Subcutaneous adipose tissue (tissue), 4 donors: ENCODE data around the gene MCRS1. TPM values are rescaled to one million over a fixed set of nuclear protein-coding genes. Genes with fewer than 3 reads are reported as not detected.

Experiments used
- CTCF ChIP-seq: fragments of 450-650 bp; IDR thresholded peaks from one replicate; pipeline ENCODE4 v1.5.1; 2016; ENCODE audit warnings: low read depth, mild to moderate bottlenecking, control low read depth, antibody characterized with exemption, moderate library complexity
- total RNA-seq, 4 donors: library from RNA; depleted of rRNA; stranded (reverse); fragments of >200 nt; gene quantifications; one replicate each; pipeline ENCODE4 v1.1.0, GENCODE V29; 2016

The MCRS1 gene
- total RNA-seq, 4 donors from 2014 or later, result 28.7 to 36.1 (median 32.5) TPM

GRCh38 chr12:49587174-49587908 is 19.4 kb upstream of the MCRS1 start:
- TF ChIP-seq CTCF, result no peak

GRCh38 chr12:49585477-49586459 is 17.8 kb upstream of the MCRS1 start:
- no peak for TF ChIP-seq CTCF

- no peak for TF ChIP-seq CTCF
These were observed 16.6 kb upstream of the MCRS1 start for GRCh38 chr12:49584591-49584990.

- TF ChIP-seq CTCF, result no peak
These were observed 15.6 kb upstream of the MCRS1 start for GRCh38 chr12:49583366-49584094.

GRCh38 chr12:49582850-49583249 is 14.9 kb upstream of the MCRS1 start:
- TF ChIP-seq CTCF, result no peak

- TF ChIP-seq CTCF, result no peak
These were observed 14.3 kb upstream of the MCRS1 start for GRCh38 chr12:49582201-49582600.
